HEK293 (cell line): ENCODE measurements around the gene UBL5.

ENCODE experiments used
- CTCF ChIA-PET: fragments of 350-600 bp; formaldehyde crosslinking; extraction: SDS; loops from one replicate; lab custom pipeline; 2021; ENCODE audit warnings: antibody characterized with exemption; lab: Yijun Ruan, JAX
- POLR2A ChIA-PET: fragments of 300-600 bp; formaldehyde crosslinking; extraction: SDS; loops from one replicate; lab custom pipeline; 2020; ENCODE audit warnings: antibody characterized with exemption, inconsistent platforms; lab: Yijun Ruan, JAX
- H3K27ac ChIP-seq: fragments of 200-500 bp; sonication (Bioruptor generic); 2 replicates; pipeline ENCODE4 v1.5.1; 2014; ENCODE audit warnings: low read depth, low read length, control low read depth, inconsistent platforms; ENCODE audit errors: extremely low read depth
- H3K36me3 ChIP-seq, 2 experiments: fragments of 200-500 bp in 1 of 2; sonication (Bioruptor generic) in 1 of 2; 1 replicate in 1 of 2; 2 replicates in 1 of 2; pipeline ENCODE4 v1.5.1; 2014 to 2017; ENCODE audit warnings: inconsistent platforms in 2 of 2, low read length in 2 of 2; ENCODE audit not compliant: control insufficient read depth in 2 of 2, insufficient read depth in 1 of 2
- H3K4me1 ChIP-seq: fragments of 200-500 bp; sonication (Bioruptor generic); 2 replicates; pipeline ENCODE4 v1.5.1; 2014; ENCODE audit warnings: mild to moderate bottlenecking, low read length, inconsistent platforms; ENCODE audit not compliant: control insufficient read depth, insufficient read depth
- H3K4me3 ChIP-seq: 2 replicates; pipeline ENCODE4 v1.5.1; 2011; ENCODE audit warnings: low read depth, mild to moderate bottlenecking, control low read depth, low read length, moderate library complexity
- H3K9me3 ChIP-seq: fragments of 200-500 bp; sonication (Bioruptor generic); 2 replicates; pipeline ENCODE4 v1.5.1; 2014; ENCODE audit warnings: low read depth, low read length, inconsistent platforms; ENCODE audit not compliant: control insufficient read depth, insufficient read depth
- GLIS1 ChIP-seq: fragments of 450-650 bp; formaldehyde crosslinking; IDR thresholded peaks from 2 replicates; pipeline ENCODE4 v1.5.1; 2016; ENCODE audit warnings: missing biosample characterization, missing genetic modification characterization
- KLF7 ChIP-seq: fragments of 450-650 bp; formaldehyde crosslinking; IDR thresholded peaks from 2 replicates; pipeline ENCODE4 v1.5.1; 2016; ENCODE audit warnings: missing biosample characterization, missing genetic modification characterization, borderline replicate concordance
- MZF1 ChIP-seq: fragments of 450-650 bp; formaldehyde crosslinking; IDR thresholded peaks from 2 replicates; pipeline ENCODE4 v1.5.1; 2017; ENCODE audit warnings: missing biosample characterization, missing genetic modification characterization, borderline replicate concordance
- SCRT2 ChIP-seq: fragments of 450-650 bp; formaldehyde crosslinking; IDR thresholded peaks from 2 replicates; pipeline ENCODE4 v1.5.1; 2016; ENCODE audit warnings: missing biosample characterization, missing genetic modification characterization
- SP3 ChIP-seq: fragments of 450-650 bp; formaldehyde crosslinking; IDR thresholded peaks from 2 replicates; pipeline ENCODE4 v1.5.1; 2016; ENCODE audit warnings: missing biosample characterization, missing genetic modification characterization
- SP7 ChIP-seq: fragments of 450-650 bp; formaldehyde crosslinking; IDR thresholded peaks from 2 replicates; pipeline ENCODE4 v1.5.1; 2016; ENCODE audit warnings: missing biosample characterization, missing genetic modification characterization
- ZFP41 ChIP-seq: fragments of 450-650 bp; formaldehyde crosslinking; IDR thresholded peaks from 2 replicates; pipeline ENCODE4 v1.5.1; 2016; ENCODE audit warnings: missing biosample characterization, missing genetic modification characterization, borderline replicate concordance
- ZFP69B ChIP-seq: fragments of 450-650 bp; formaldehyde crosslinking; IDR thresholded peaks from 2 replicates; pipeline ENCODE4 v1.5.1; 2016; ENCODE audit warnings: missing biosample characterization, missing genetic modification characterization
- ZNF121 ChIP-seq: fragments of 450-650 bp; formaldehyde crosslinking; IDR thresholded peaks from 2 replicates; pipeline ENCODE4 v1.5.1; 2016; ENCODE audit warnings: missing biosample characterization, missing genetic modification characterization
- ZNF19 ChIP-seq: fragments of 450-650 bp; formaldehyde crosslinking; IDR thresholded peaks from 2 replicates; pipeline ENCODE4; 2016; ENCODE audit warnings: missing biosample characterization, missing genetic modification characterization, low read depth
- ZNF248 ChIP-seq: fragments of 450-650 bp; formaldehyde crosslinking; IDR thresholded peaks from 2 replicates; pipeline ENCODE4 v1.5.1; 2017; ENCODE audit warnings: missing biosample characterization, missing genetic modification characterization
- ZNF292 ChIP-seq: fragments of 450-650 bp; formaldehyde crosslinking; IDR thresholded peaks from 2 replicates; pipeline ENCODE4 v1.5.1; 2016; ENCODE audit warnings: low read depth, missing biosample characterization, missing genetic modification characterization, borderline replicate concordance
- ZNF302 ChIP-seq: fragments of 450-650 bp; formaldehyde crosslinking; IDR thresholded peaks from 2 replicates; pipeline ENCODE4 v1.5.1; 2016; ENCODE audit warnings: missing biosample characterization, missing genetic modification characterization, low read depth
- ZNF341 ChIP-seq: fragments of 450-650 bp; formaldehyde crosslinking; IDR thresholded peaks from 2 replicates; pipeline ENCODE4; 2016; ENCODE audit warnings: low read depth, missing biosample characterization, missing genetic modification characterization
- ZNF433 ChIP-seq: fragments of 450-650 bp; formaldehyde crosslinking; IDR thresholded peaks from 2 replicates; pipeline ENCODE4 v1.5.1; 2016; ENCODE audit warnings: missing biosample characterization, missing genetic modification characterization, low read depth
- ZNF48 ChIP-seq: fragments of 450-650 bp; formaldehyde crosslinking; IDR thresholded peaks from 2 replicates; pipeline ENCODE4 v1.5.1; 2016; ENCODE audit warnings: missing biosample characterization, missing genetic modification characterization
- ZNF555 ChIP-seq: fragments of 450-650 bp; formaldehyde crosslinking; conservative IDR thresholded peaks from 2 replicates; pipeline ENCODE4 v1.5.1; 2017; ENCODE audit warnings: missing biosample characterization, mild to moderate bottlenecking, missing genetic modification characterization, inconsistent platforms
- ZNF561 ChIP-seq: fragments of 450-650 bp; IDR thresholded peaks from 2 replicates; pipeline ENCODE4 v1.5.1; 2018; ENCODE audit warnings: missing biosample characterization, missing genetic modification characterization, borderline replicate concordance
- ZNF658 ChIP-seq: fragments of 450-650 bp; formaldehyde crosslinking; IDR thresholded peaks from 2 replicates; pipeline ENCODE4; 2016; ENCODE audit warnings: missing biosample characterization, missing genetic modification characterization
- ZNF660 ChIP-seq: fragments of 450-650 bp; IDR thresholded peaks from 2 replicates; pipeline ENCODE4 v1.5.1; 2018; ENCODE audit warnings: missing biosample characterization, mild to moderate bottlenecking, missing genetic modification characterization
- ZNF76 ChIP-seq: fragments of 450-650 bp; formaldehyde crosslinking; IDR thresholded peaks from 2 replicates; pipeline ENCODE4; 2016; ENCODE audit warnings: low read depth, missing biosample characterization, missing genetic modification characterization, borderline replicate concordance
- ZNF776 ChIP-seq: fragments of 450-650 bp; formaldehyde crosslinking; IDR thresholded peaks from 2 replicates; pipeline ENCODE4 v1.5.0; 2017; ENCODE audit warnings: missing biosample characterization, missing genetic modification characterization, borderline replicate concordance
- TF ChIP-seq, protein P1 (sequence below): fragments of 450-650 bp; formaldehyde crosslinking; conservative IDR thresholded peaks from 2 replicates; pipeline ENCODE4 v1.5.1; 2016; ENCODE audit warnings: low read depth, missing biosample characterization, missing genetic modification characterization
- TF ChIP-seq, protein P2 (sequence below): fragments of 450-650 bp; formaldehyde crosslinking; optimal IDR thresholded peaks from 2 replicates; pipeline ENCODE3; 2016; ENCODE audit warnings: missing biosample characterization, mild to moderate bottlenecking, missing genetic modification characterization
- TF ChIP-seq, protein P3 (sequence below): fragments of 450-650 bp; formaldehyde crosslinking; IDR thresholded peaks from 2 replicates; pipeline ENCODE4 v1.5.1; 2016; ENCODE audit warnings: missing biosample characterization, missing genetic modification characterization

Gene UBL5

DNA sequence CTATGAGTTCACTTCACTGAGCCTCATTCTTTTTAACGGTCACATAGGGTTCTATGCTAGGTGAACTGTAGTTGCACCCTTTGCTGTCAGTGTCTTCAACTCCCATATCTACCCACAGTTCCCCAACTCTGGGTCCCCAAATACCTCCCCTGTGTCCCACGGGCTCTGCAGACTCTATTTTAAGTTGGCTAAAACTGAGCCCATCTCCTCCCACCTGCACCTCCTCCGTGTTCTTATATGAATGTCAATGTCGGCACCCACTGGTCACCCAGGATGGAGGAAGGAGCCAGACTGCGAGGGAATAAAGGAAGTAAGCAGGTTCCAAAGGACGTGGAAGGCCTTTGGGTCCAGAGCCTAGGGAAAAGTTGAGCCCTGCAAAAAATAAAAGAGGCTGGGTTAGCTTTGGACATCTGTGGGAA is 6.6 kb downstream of the UBL5 start:
- Histone ChIP-seq H3K27ac (no peak overlapping the region), H3K4me1 (no peaks in the 10 kb centered on the region), H3K4me3 (peak overlapping the region; percentile 58), H3K36me3 (peaks cover 12 to 46% of the 10 kb centered on the region in 2 experiments; a peak in 2 of 3 replicates), H3K9me3 (no peaks in the 10 kb centered on the region)
- no peak for TF ChIP-seq KLF7 (tag by site-specific recombination)
- no peak for TF ChIP-seq SP7 (tag by site-specific recombination)
- TF ChIP-seq, protein P1, sequence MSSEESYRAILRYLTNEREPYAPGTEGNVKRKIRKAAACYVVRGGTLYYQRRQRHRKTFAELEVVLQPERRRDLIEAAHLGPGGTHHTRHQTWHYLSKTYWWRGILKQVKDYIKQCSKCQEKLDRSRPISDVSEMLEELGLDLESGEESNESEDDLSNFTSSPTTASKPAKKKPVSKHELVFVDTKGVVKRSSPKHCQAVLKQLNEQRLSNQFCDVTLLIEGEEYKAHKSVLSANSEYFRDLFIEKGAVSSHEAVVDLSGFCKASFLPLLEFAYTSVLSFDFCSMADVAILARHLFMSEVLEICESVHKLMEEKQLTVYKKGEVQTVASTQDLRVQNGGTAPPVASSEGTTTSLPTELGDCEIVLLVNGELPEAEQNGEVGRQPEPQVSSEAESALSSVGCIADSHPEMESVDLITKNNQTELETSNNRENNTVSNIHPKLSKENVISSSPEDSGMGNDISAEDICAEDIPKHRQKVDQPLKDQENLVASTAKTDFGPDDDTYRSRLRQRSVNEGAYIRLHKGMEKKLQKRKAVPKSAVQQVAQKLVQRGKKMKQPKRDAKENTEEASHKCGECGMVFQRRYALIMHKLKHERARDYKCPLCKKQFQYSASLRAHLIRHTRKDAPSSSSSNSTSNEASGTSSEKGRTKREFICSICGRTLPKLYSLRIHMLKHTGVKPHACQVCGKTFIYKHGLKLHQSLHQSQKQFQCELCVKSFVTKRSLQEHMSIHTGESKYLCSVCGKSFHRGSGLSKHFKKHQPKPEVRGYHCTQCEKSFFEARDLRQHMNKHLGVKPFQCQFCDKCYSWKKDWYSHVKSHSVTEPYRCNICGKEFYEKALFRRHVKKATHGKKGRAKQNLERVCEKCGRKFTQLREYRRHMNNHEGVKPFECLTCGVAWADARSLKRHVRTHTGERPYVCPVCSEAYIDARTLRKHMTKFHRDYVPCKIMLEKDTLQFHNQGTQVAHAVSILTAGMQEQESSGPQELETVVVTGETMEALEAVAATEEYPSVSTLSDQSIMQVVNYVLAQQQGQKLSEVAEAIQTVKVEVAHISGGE (tag by site-specific recombination) = 0 out of 2 replicates have a peak, but pooled peaks have one; percentile 18
- no peak for TF ChIP-seq ZNF19 (tag by site-specific recombination)
- TF ChIP-seq ZNF76 = no peak
- TF ChIP-seq ZNF48 (tag by site-specific recombination) = no peak
- no peak for TF ChIP-seq MZF1 (tag by site-specific recombination)
- TF ChIP-seq ZNF248 = no peak
- no peak for TF ChIP-seq ZNF292 (tag by site-specific recombination)
- TF ChIP-seq SCRT2 (tag by site-specific recombination) = peak; percentile 76; the same call in 1 of the 2 replicates
- no peak for TF ChIP-seq ZNF121 (tag by site-specific recombination)
- TF ChIP-seq ZNF302 (tag by site-specific recombination) = no peak
- TF ChIP-seq ZNF561 = no peak
- TF ChIP-seq ZNF658 (tag by site-specific recombination) = no peak
- TF ChIP-seq ZNF555 (tag by site-specific recombination) = no peak
- ChIA-PET POLR2A (interaction anchor here (0.7 to 1.6 kb wide), 3 partner anchors 11 to 15 kb away, joined by 3 to 8 read pairs (median 6); partner anchors contain the start of gene FBXL12), CTCF (interaction anchor here (0.5 to 1.4 kb wide), 6 partner anchors 8 to 63 kb away, joined by 3 to 5 read pairs (median 3); no protein-coding TSS in a partner anchor)

DNA sequence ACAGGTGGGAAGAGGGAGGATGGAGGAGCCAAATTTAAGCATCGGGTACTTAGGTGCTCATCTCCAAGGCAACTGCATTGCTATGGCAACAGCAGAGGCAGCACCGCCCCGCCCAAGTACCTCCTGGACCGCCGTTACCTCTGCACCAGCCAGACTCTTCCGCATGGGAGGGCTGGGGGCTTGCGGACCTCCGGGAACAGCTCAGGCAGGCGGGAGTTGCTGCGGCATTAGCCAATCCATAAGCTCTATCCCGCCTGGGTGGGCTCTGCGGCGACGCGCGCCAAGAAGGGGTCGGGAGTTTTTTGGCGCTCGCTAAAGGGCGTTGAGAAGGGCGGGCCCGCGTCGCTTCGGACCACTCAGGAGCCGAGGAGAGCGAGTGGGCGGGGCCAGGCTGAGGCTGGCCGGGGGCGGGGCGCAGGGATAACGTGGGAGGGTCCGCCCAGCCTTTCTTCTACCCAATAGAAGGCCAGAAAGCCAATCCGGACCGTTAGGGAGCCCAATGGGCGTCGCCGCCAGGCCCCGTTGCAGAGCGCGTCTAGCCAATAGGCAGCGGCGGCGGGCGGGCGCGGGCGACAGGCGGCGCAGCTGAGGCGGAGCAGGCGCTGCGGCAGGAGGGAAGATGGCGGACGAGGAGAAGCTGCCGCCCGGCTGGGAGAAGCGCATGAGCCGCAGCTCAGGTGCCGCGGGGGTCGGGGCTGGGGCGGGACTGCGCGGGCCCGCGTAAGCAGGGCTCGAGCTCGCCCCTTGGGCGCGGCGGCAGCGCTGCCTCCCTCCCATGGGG is 7.2 kb downstream of the UBL5 start, which contains the start of gene PIN1:
TSS of gene PIN1 (plus strand) at position 593 of the 781 bp plus-strand sequence. CDS start at position 620, 27 bp downstream.
- POLR2A ChIA-PET = interaction anchor here (0.6 to 1.6 kb wide), 13 partner anchors 10 to 1721 kb away, joined by 3 to 8 read pairs (median 4); partner anchors contain the start of gene FBXL12
- TF ChIP-seq ZNF776 (tag by site-specific recombination) = no peak
- TF ChIP-seq ZNF433 (tag by site-specific recombination) = no peak
- 0 out of 2 replicates have a peak, but pooled peaks have one; percentile 42 for TF ChIP-seq SP7 (tag by site-specific recombination)
- TF ChIP-seq, protein P2, sequence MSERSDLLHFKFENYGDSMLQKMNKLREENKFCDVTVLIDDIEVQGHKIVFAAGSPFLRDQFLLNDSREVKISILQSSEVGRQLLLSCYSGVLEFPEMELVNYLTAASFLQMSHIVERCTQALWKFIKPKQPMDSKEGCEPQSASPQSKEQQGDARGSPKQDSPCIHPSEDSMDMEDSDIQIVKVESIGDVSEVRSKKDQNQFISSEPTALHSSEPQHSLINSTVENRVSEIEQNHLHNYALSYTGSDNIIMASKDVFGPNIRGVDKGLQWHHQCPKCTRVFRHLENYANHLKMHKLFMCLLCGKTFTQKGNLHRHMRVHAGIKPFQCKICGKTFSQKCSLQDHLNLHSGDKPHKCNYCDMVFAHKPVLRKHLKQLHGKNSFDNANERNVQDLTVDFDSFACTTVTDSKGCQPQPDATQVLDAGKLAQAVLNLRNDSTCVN = peak; percentile 81
- TF ChIP-seq ZNF660 (tag by site-specific recombination) = peak; percentile 29; the same call in 1 of the 2 replicates
- TF ChIP-seq ZFP41 (tag by site-specific recombination) = no peak
- peak; percentile 100 for TF ChIP-seq SP3 (tag by site-specific recombination)
- TF ChIP-seq ZNF341 = peak; percentile 99
- TF ChIP-seq GLIS1 (tag by site-specific recombination) = peak; percentile 95
- TF ChIP-seq, protein P3, sequence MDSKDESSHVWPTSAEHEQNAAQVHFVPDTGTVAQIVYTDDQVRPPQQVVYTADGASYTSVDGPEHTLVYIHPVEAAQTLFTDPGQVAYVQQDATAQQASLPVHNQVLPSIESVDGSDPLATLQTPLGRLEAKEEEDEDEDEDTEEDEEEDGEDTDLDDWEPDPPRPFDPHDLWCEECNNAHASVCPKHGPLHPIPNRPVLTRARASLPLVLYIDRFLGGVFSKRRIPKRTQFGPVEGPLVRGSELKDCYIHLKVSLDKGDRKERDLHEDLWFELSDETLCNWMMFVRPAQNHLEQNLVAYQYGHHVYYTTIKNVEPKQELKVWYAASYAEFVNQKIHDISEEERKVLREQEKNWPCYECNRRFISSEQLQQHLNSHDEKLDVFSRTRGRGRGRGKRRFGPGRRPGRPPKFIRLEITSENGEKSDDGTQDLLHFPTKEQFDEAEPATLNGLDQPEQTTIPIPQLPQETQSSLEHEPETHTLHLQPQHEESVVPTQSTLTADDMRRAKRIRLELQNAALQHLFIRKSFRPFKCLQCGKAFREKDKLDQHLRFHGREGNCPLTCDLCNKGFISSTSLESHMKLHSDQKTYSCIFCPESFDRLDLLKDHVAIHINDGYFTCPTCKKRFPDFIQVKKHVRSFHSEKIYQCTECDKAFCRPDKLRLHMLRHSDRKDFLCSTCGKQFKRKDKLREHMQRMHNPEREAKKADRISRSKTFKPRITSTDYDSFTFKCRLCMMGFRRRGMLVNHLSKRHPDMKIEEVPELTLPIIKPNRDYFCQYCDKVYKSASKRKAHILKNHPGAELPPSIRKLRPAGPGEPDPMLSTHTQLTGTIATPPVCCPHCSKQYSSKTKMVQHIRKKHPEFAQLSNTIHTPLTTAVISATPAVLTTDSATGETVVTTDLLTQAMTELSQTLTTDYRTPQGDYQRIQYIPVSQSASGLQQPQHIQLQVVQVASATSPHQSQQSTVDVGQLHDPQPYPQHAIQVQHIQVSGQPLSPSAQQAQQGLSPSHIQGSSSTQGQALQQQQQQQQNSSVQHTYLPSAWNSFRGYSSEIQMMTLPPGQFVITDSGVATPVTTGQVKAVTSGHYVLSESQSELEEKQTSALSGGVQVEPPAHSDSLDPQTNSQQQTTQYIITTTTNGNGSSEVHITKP (tag by site-specific recombination) = 0 out of 2 replicates have a peak, but pooled peaks have one; percentile 19
- no peak for TF ChIP-seq ZFP69B (tag by site-specific recombination)

More for the DNA sequence above, 7.2 kb downstream of the UBL5 start, which contains the start of gene PIN1:
- Histone ChIP-seq H3K27ac (peak within 1 kb of the TSS; percentile 25; the same call in 1 of the 2 replicates), H3K4me3 (peak within 1 kb of the TSS; percentile 96), H3K9me3 (no peaks in the 10 kb centered on the region), H3K4me1 (no peaks in the 10 kb centered on the region), H3K36me3 (peaks cover 17 to 46% of the 10 kb centered on the region in 2 experiments)
- CTCF ChIA-PET = interaction anchor here (0.5 to 1.4 kb wide), 6 partner anchors 9 to 62 kb away, joined by 3 to 5 read pairs (median 3); no protein-coding TSS in a partner anchor
